ENCODE results near the gene TLX1.

TLX1 gene

DNA sequence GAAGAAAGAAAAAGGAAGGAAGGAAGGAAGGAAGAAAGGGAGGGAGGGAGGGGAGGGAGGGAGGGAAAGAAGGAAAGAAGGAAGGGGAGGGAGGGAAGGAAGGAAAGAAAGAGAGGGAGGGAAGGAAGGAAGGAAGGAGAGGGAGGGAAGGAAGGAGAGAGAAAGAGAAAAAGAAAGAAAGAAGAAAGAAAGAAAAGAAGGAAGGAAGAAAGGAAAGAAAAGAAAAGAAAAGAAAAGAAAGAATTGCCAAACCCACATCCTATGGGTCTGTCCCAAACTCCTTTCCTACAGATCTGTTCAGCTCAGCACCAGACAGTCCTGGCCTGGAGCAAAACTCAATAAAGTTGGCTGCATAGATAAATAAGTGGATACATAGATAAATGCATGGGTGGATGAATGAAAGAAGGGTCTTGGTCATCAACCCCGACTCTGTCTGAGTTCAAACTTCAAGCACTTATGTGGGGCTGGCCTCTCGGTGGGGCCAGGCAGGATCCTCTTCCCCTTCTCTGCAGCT is 17.2 kb upstream of the TLX1 start:
- Histone ChIP-seq H3K27ac (ENCODE audit: low read length) (no peak overlapping the region), H3K4me3 (ENCODE audit: low read length) (no peak overlapping the region), H3K9ac (ENCODE audit: low read length) (no peak overlapping the region), H3K4me1 (ENCODE audit: control insufficient read depth, low read depth, low read length) (no peaks in the 10 kb centered on the region), H3K27me3 (ENCODE audit: control insufficient read depth, insufficient read depth, low read length) (peaks cover 49% of the 10 kb centered on the region), H3K9me3 (ENCODE audit: control insufficient read depth, low read depth, low read length) (no peaks in the 10 kb centered on the region), H3K36me3 (ENCODE audit: control insufficient read depth, low read depth, low read length) (no peaks in the 10 kb centered on the region)

DNA sequence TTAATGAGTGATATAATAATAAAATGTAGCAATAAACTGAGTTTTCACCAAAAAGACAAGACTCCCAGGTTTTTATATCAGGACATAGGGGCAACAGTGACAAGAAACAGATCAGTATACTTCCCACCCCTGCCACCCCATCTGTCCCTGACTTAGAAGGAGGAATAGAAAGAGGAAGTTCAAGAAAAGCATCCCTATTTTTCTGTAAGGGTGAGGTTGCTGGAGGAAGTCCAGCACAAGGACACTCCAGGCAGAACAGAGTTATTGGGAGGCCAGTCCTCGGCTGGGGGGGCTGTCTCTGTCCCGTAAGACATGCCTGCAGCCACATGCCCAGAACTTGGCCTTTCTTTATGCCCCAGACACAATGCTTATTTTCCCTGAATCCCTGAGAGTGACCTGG is 16.5 kb upstream of the TLX1 start:
- Histone ChIP-seq H3K9ac (ENCODE audit: low read length) (no peak overlapping the region), H3K9me3 (ENCODE audit: control insufficient read depth, low read depth, low read length) (no peaks in the 10 kb centered on the region), H3K27me3 (ENCODE audit: control insufficient read depth, insufficient read depth, low read length) (peaks cover 56% of the 10 kb centered on the region), H3K27ac (ENCODE audit: low read length) (no peak overlapping the region), H3K4me1 (ENCODE audit: control insufficient read depth, low read depth, low read length) (no peaks in the 10 kb centered on the region), H3K4me3 (ENCODE audit: low read length) (no peak overlapping the region), H3K36me3 (ENCODE audit: control insufficient read depth, low read depth, low read length) (no peaks in the 10 kb centered on the region)

DNA sequence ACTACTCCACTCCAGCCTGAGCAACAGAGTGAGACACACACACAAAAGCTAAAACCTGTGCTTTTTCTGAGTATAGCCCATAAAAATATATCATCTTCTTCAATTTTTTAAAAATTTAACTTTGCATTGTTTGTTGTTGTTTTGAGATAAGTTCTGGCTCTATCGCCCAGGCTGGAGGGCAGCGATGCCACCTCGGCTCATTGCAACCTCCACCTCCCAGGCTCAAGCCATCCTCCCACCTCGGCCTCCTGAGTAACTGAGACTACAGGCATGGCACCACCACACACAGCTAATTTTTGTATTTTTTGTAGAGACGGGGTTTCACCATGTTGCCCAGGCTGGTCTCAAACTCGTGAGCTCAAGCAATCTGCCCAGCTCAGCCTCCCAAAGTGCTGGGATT is 14.3 kb upstream of the TLX1 start:
- H3K9me3 ChIP-seq (ENCODE audit: control insufficient read depth, low read depth, low read length), result no peaks in the 10 kb centered on the region
- peaks cover 71% of the 10 kb centered on the region for H3K27me3 ChIP-seq (ENCODE audit: control insufficient read depth, insufficient read depth, low read length)
- no peak overlapping the region for H3K9ac ChIP-seq (ENCODE audit: low read length)
- no peak overlapping the region for H3K27ac ChIP-seq (ENCODE audit: low read length)
- H3K36me3 ChIP-seq (ENCODE audit: control insufficient read depth, low read depth, low read length), result no peaks in the 10 kb centered on the region
- H3K4me1 ChIP-seq (ENCODE audit: control insufficient read depth, low read depth, low read length), result peaks cover 4% of the 10 kb centered on the region
- H3K4me3 ChIP-seq (ENCODE audit: low read length), result no peak overlapping the region

DNA sequence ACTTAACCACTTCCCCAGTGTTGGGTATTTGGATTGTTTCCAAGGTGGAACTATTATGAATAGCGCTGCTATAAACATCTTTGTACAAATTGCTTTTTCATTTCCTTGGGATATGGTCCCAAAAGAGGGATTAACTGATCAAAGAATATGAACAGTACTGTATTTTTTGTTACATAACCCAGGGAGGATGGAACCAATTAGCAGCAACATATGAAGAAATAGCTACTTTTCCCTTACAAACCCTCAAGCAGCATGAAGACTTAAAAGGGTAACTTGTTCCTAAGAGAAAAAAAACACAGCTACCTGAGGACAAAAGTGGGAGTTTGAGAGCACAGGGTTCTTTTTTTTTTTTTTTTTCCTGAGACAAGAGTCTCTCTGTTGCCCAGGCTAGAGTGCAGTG is 13.1 kb upstream of the TLX1 start:
- Histone ChIP-seq H3K4me1 (ENCODE audit: control insufficient read depth, low read depth, low read length) (peaks cover 4% of the 10 kb centered on the region), H3K27ac (ENCODE audit: low read length) (no peak overlapping the region), H3K9me3 (ENCODE audit: control insufficient read depth, low read depth, low read length) (no peaks in the 10 kb centered on the region), H3K36me3 (ENCODE audit: control insufficient read depth, low read depth, low read length) (no peaks in the 10 kb centered on the region), H3K4me3 (ENCODE audit: low read length) (no peak overlapping the region), H3K27me3 (ENCODE audit: control insufficient read depth, insufficient read depth, low read length) (peaks cover 84% of the 10 kb centered on the region), H3K9ac (ENCODE audit: low read length) (no peak overlapping the region)

DNA sequence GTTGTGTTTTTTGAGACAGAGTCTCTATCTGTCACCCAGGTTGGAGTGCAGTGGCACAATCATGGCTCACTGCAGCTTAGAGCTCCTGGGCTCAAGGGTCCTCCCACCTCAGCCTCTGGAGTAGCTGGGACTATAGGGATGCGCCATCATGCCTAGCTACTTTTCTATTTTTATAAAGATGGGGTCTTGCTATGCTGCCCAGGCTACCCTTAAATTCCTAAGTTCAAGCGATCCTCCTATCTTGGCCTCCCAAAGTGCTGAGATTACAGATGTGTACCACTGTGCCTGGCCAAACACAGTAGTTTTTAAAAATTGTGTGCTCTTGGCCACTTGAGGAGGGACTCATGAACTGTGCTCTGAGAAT is 10.6 kb upstream of the TLX1 start:
- H3K36me3 ChIP-seq (ENCODE audit: control insufficient read depth, low read depth, low read length), result no peaks in the 10 kb centered on the region
- H3K27ac ChIP-seq (ENCODE audit: low read length), result no peak overlapping the region
- H3K27me3 ChIP-seq (ENCODE audit: control insufficient read depth, insufficient read depth, low read length), result peaks cover 94% of the 10 kb centered on the region
- peaks cover 4% of the 10 kb centered on the region for H3K4me1 ChIP-seq (ENCODE audit: control insufficient read depth, low read depth, low read length)
- H3K4me3 ChIP-seq (ENCODE audit: low read length), result no peak overlapping the region
- no peak overlapping the region for H3K9ac ChIP-seq (ENCODE audit: low read length)
- no peaks in the 10 kb centered on the region for H3K9me3 ChIP-seq (ENCODE audit: control insufficient read depth, low read depth, low read length)

DNA sequence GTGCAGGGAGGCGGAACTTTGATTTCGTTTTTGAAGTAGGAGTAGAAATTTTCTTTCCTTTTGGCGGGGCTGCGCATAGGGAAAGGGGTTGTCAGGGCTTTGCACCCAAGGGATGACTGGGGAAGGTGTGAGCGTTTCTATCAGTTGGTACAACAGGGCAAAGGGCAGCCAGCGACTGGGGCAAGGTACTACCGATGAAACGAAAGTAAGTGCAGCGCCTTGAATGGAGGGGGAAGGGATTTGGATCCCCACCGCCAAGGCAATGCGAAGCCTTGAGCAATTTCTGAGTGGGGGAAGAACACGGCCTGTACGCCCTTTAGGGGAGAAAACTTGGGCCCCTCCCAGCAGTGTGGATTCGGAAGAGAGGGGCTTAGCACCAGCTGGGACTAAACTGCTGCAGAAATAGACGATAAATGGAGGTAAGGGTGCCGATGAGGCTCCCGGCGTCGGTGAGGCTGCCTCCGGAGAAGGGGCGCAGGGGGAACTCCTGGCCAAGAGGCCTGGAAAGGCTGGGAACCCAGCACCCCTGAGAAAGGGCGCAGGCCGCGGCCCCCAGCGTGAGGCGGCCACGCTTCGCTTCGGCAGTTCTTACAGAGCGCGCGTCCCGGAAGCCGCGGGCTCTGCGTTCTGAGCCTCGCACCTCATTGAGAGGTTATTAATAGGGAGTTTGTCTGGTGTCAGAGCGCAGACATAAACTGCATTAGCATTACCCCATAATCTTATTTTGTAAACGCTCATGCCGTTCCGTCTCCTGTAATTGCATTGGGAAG is 10.0 kb upstream of the TLX1 start:
- no peaks in the 10 kb centered on the region for H3K9me3 ChIP-seq (ENCODE audit: control insufficient read depth, low read depth, low read length)
- peak overlapping the region; percentile 50 for H3K4me3 ChIP-seq (ENCODE audit: low read length)
- no peak overlapping the region for H3K27ac ChIP-seq (ENCODE audit: low read length)
- no peaks in the 10 kb centered on the region for H3K36me3 ChIP-seq (ENCODE audit: control insufficient read depth, low read depth, low read length)
- peaks cover 4% of the 10 kb centered on the region for H3K4me1 ChIP-seq (ENCODE audit: control insufficient read depth, low read depth, low read length)
- no peak overlapping the region for H3K9ac ChIP-seq (ENCODE audit: low read length)
- H3K27me3 ChIP-seq (ENCODE audit: control insufficient read depth, insufficient read depth, low read length), result peaks cover 99% of the 10 kb centered on the region

DNA sequence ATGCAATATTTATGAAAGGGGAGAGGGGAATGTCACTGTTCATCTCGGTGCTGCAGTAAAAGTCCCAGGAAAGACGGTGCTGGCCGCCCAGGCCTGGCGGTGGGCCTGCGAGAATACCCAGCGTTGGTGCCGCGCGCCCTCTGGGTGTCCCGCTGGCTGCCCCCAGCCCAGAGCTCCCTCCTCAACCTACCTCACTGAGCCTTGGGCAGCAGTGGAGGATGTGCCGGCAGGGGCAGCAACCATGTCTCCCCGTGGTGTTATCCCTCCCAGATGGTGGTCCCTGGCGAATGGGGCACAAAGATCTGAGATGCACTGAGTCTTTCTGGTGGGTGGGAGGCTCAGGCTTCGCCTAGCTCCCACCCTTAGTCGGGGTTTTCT is 9.5 kb upstream of the TLX1 start:
- H3K36me3 ChIP-seq (ENCODE audit: control insufficient read depth, low read depth, low read length), result no peaks in the 10 kb centered on the region
- H3K27ac ChIP-seq (ENCODE audit: low read length), result no peak overlapping the region
- H3K27me3 ChIP-seq (ENCODE audit: control insufficient read depth, insufficient read depth, low read length), result peaks cover 99% of the 10 kb centered on the region
- no peaks in the 10 kb centered on the region for H3K9me3 ChIP-seq (ENCODE audit: control insufficient read depth, low read depth, low read length)
- H3K4me1 ChIP-seq (ENCODE audit: control insufficient read depth, low read depth, low read length), result peaks cover 4% of the 10 kb centered on the region
- no peak overlapping the region for H3K9ac ChIP-seq (ENCODE audit: low read length)
- peak overlapping the region; percentile 50 for H3K4me3 ChIP-seq (ENCODE audit: low read length)

DNA sequence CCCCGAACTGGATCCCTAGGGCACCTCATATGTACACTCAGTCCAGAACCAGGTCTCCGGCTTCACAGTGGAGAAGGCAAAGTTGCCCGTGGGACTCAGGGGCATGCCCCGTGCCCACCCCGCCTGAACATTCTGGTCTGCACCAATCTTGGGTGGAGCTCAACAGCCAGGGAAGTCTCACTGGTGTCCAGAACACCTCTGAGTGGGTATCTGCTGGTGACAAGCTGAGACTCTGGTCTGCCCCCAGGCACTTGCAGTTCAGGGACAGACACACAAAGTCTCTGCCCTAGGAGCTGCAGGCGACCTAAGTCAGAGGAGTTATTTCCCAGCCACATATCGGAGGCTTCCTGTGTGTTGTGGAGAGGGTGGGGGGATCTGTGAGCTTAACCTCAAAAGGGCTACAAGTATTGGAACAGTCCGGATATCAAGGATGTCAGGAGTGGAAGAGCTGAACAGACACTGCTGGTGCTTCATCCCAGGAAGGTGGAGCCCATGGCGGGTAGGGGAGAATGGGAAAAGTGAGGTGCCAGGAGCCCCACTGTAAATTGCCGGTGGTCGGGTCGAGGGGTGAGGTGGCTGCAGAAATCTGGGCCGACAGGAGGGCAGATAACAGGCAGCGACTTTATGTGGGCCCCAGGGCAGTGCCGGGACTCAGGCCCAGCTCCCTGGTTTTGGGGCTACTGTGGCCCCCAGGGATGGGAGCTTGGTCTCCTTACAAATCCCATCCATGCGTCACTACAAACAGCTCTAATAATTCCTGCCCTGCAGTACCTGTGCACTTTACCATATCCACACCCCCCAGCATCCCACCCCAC is 8.6 kb upstream of the TLX1 start:
- no peak overlapping the region for H3K27ac ChIP-seq (ENCODE audit: low read length)
- H3K27me3 ChIP-seq (ENCODE audit: control insufficient read depth, insufficient read depth, low read length), result peaks cover 100% of the 10 kb centered on the region
- no peaks in the 10 kb centered on the region for H3K36me3 ChIP-seq (ENCODE audit: control insufficient read depth, low read depth, low read length)
- peaks cover 4% of the 10 kb centered on the region for H3K4me1 ChIP-seq (ENCODE audit: control insufficient read depth, low read depth, low read length)
- H3K9me3 ChIP-seq (ENCODE audit: control insufficient read depth, low read depth, low read length), result no peaks in the 10 kb centered on the region
- peak overlapping the region; percentile 22 for H3K4me3 ChIP-seq (ENCODE audit: low read length)
- no peak overlapping the region for H3K9ac ChIP-seq (ENCODE audit: low read length)

DNA sequence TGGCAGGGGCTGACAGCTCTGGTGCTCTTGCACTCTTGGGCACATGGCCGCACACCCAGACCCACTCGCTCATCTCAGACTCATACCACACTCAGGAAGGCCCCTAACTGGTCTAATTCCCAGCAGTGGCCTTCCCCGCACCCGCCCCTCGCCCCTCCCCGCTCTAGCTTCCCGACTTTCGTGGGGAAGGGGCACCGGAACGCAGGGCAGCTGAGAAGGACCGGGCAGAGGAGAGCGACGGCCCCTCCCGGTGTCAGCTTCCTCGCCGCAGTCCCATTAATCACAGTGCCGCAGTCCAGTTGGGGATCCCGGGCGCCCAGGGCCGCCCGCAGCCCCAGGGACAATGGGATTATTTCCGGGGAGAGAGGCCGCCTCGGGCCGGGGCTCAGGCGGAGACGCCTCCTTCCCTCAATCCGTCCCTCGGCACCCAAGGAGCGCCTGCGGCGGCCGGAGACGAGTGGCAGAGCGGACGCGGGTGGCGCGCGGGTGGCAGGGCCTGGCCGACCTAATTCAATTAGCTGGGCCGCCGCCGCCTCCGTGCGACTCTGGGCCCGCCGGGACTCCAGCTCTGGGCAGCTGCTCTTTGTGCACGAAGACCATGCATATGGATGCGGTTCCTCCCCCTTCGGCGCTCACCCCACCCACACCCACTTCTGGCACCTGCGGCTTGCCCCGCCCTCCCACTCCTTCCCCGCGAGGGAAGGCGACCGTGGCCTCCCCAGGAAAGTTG is 7.8 kb upstream of the TLX1 start:
- Histone ChIP-seq H3K9ac (ENCODE audit: low read length) (no peak overlapping the region), H3K27me3 (ENCODE audit: control insufficient read depth, insufficient read depth, low read length) (peaks cover 100% of the 10 kb centered on the region), H3K9me3 (ENCODE audit: control insufficient read depth, low read depth, low read length) (no peaks in the 10 kb centered on the region), H3K4me3 (ENCODE audit: low read length) (peak overlapping the region; percentile 22), H3K27ac (ENCODE audit: low read length) (no peak overlapping the region), H3K4me1 (ENCODE audit: control insufficient read depth, low read depth, low read length) (peaks cover 4% of the 10 kb centered on the region), H3K36me3 (ENCODE audit: control insufficient read depth, low read depth, low read length) (no peaks in the 10 kb centered on the region)

DNA sequence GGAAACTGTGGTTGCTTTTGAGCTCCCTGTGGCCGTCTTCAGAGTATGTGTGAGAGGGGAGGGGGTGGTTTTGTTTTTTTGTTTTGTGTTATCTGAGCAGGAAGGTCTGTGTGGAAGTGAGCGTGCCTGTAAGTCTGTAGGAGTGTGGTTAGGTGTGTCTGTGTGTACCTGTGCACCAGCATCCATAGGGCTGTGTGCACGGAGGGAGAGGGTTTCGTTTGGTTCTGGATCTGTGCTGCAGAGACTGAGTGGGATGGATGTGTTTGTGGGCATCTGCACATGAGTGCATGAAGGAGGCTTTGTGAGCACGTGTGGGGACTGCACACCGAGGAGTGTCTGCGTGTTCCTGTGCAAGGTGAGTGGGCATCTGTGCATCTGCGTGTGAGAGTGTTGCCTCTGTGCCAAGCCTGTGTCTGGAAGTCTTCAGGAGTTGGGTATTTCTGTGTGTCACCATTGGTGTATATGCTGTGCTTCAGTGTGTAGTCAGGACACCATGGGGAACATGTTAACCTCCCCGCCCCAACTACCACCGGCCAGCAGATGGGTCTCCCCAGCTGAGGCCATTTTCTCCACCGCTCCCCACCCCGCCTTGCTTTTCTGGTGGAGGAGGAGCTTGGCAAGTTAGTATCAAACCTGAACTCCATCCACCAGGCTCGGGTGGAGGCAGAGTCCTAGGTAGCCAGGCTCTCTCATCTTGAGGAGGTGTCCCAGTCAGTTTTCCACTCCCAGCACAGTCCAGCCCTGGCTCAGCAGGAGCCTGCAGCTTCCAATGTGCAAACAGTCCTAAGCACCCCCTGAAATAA is 7.1 kb upstream of the TLX1 start:
- Histone ChIP-seq H3K4me3 (ENCODE audit: low read length) (peak overlapping the region; percentile 22), H3K36me3 (ENCODE audit: control insufficient read depth, low read depth, low read length) (no peaks in the 10 kb centered on the region), H3K9ac (ENCODE audit: low read length) (no peak overlapping the region), H3K27me3 (ENCODE audit: control insufficient read depth, insufficient read depth, low read length) (peaks cover 100% of the 10 kb centered on the region), H3K9me3 (ENCODE audit: control insufficient read depth, low read depth, low read length) (no peaks in the 10 kb centered on the region), H3K4me1 (ENCODE audit: control insufficient read depth, low read depth, low read length) (peaks cover 4% of the 10 kb centered on the region), H3K27ac (ENCODE audit: low read length) (no peak overlapping the region)

DNA sequence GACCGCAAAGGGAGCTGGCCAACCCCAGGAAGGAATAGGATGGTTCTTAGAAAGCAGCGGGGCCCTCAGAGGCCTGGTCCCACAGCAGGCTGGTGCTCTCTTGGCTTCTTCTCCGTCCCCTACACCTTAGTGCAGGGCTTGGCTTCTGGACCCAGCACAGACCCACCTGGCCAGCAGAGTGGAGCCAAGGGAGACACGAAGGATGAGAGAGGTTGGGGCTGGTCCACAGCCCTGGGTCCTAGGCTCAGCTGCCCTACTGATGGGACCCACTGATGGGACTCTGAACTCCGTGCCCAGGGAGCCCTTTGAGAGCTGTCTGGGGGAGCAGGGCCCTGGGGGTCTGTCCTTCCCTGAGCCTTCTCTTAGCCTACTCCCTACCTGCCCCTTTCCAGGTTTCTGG is 6.2 kb upstream of the TLX1 start:
- Histone ChIP-seq H3K4me1 (ENCODE audit: control insufficient read depth, low read depth, low read length) (peaks cover 4% of the 10 kb centered on the region), H3K4me3 (ENCODE audit: low read length) (no peak overlapping the region), H3K9me3 (ENCODE audit: control insufficient read depth, low read depth, low read length) (no peaks in the 10 kb centered on the region), H3K36me3 (ENCODE audit: control insufficient read depth, low read depth, low read length) (no peaks in the 10 kb centered on the region), H3K27me3 (ENCODE audit: control insufficient read depth, insufficient read depth, low read length) (peaks cover 100% of the 10 kb centered on the region), H3K27ac (ENCODE audit: low read length) (no peak overlapping the region), H3K9ac (ENCODE audit: low read length) (no peak overlapping the region)
